ENCODE measurements around the gene RETSAT. TPM values are rescaled to one million over a fixed set of nuclear protein-coding genes. Genes with fewer than 3 reads are reported as not detected.

Gene RETSAT
- total RNA-seq, 1 donor from 2014 or later: 34.1 TPM

GRCh38 chr2:85308201-85308600 lies 46.1 kb downstream of the RETSAT start:
- Mint-ChIP-seq H3K9me3 (ENCODE audit: unreplicated experiment) (no peaks in the 10 kb centered on the region), H3K4me3 (ENCODE audit: unreplicated experiment) (no peak overlapping the region), H3K27me3 (ENCODE audit: unreplicated experiment) (no peaks in the 10 kb centered on the region), H3K4me1 (ENCODE audit: unreplicated experiment) (peaks cover 14% of the 10 kb centered on the region), H3K36me3 (ENCODE audit: unreplicated experiment) (peaks cover 36% of the 10 kb centered on the region), H3K27ac (ENCODE audit: unreplicated experiment) (no peak overlapping the region)
- TF ChIP-seq CTCF (IDR thresholded peaks at IDR 0.05): no peak
- DNase-seq (ENCODE audit: extremely low spot score, unreplicated experiment): no peak

GRCh38 chr2:85307527-85307897 lies 46.8 kb downstream of the RETSAT start:
- TF ChIP-seq CTCF (IDR thresholded peaks at IDR 0.05): no peak
- H3K9me3 Mint-ChIP-seq (ENCODE audit: unreplicated experiment): no peaks in the 10 kb centered on the region
- H3K27me3 Mint-ChIP-seq (ENCODE audit: unreplicated experiment): no peaks in the 10 kb centered on the region
- DNase-seq (ENCODE audit: extremely low spot score, unreplicated experiment): no peak
- peaks cover 38% of the 10 kb centered on the region for H3K36me3 Mint-ChIP-seq (ENCODE audit: unreplicated experiment)
- H3K4me1 Mint-ChIP-seq (ENCODE audit: unreplicated experiment): peaks cover 14% of the 10 kb centered on the region
- no peak overlapping the region for H3K27ac Mint-ChIP-seq (ENCODE audit: unreplicated experiment)
- H3K4me3 Mint-ChIP-seq (ENCODE audit: unreplicated experiment): no peak overlapping the region

GRCh38 chr2:85303780-85304531 lies 50.4 kb downstream of the RETSAT start:
- no peak for TF ChIP-seq CTCF (IDR thresholded peaks at IDR 0.05)
- DNase-seq (ENCODE audit: extremely low spot score, unreplicated experiment): no peak
- no peaks in the 10 kb centered on the region for H3K9me3 Mint-ChIP-seq (ENCODE audit: unreplicated experiment)
- peaks cover 6% of the 10 kb centered on the region for H3K4me1 Mint-ChIP-seq (ENCODE audit: unreplicated experiment)
- no peak overlapping the region for H3K27ac Mint-ChIP-seq (ENCODE audit: unreplicated experiment)
- no peak overlapping the region for H3K4me3 Mint-ChIP-seq (ENCODE audit: unreplicated experiment)
- peaks cover 27% of the 10 kb centered on the region for H3K36me3 Mint-ChIP-seq (ENCODE audit: unreplicated experiment)
- no peaks in the 10 kb centered on the region for H3K27me3 Mint-ChIP-seq (ENCODE audit: unreplicated experiment)

DNA sequence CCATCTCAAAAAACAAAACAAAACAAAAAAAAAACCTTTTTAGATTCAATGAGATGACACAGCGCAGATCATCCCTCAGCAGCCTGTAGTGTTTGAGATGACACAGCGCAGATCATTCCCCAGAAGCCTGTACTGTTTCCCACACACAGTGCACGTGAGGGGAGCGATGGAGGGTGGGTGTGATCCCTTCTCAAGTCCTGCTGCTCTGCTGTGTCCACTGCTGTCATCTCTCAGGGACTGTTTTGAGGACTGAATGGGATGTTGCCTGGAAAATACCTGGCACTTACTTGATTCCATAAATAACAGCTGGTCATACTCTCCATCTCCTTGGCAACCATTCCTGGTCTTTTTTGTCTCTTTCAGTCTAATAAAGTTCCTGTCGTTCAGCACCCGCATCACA lies 52.2 kb downstream of the RETSAT start:
- TF ChIP-seq CTCF (IDR thresholded peaks at IDR 0.05): no peak
- no peak overlapping the region for H3K4me3 Mint-ChIP-seq (ENCODE audit: unreplicated experiment)
- H3K36me3 Mint-ChIP-seq (ENCODE audit: unreplicated experiment): peaks cover 24% of the 10 kb centered on the region
- H3K4me1 Mint-ChIP-seq (ENCODE audit: unreplicated experiment): peaks cover 3% of the 10 kb centered on the region
- H3K9me3 Mint-ChIP-seq (ENCODE audit: unreplicated experiment): no peaks in the 10 kb centered on the region
- H3K27me3 Mint-ChIP-seq (ENCODE audit: unreplicated experiment): no peaks in the 10 kb centered on the region
- DNase-seq (ENCODE audit: extremely low spot score, unreplicated experiment): no peak
- H3K27ac Mint-ChIP-seq (ENCODE audit: unreplicated experiment): no peak overlapping the region

Other genes starting within 250 kb of the RETSAT start
- 31.8 and 32.4 TPM in 2 replicates for gene TCF7L1, start 221.1 kb downstream of the RETSAT start, total RNA-seq
- gene TGOLN2, start 26.5 kb downstream of the RETSAT start, total RNA-seq: 91.2 and 94.8 TPM in 2 replicates
- gene ELMOD3, start 241 bp upstream of the RETSAT start, total RNA-seq: 19.6 and 21.1 TPM in 2 replicates
- 32.2 and 32.8 TPM in 2 replicates for gene CAPG, start 55.8 kb upstream of the RETSAT start, total RNA-seq
- 0.51 and 1.6 TPM in 2 replicates for gene SH2D6, start 64.2 kb upstream of the RETSAT start, total RNA-seq
- 178 and 183 TPM in 2 replicates for gene MAT2A, start 184.6 kb upstream of the RETSAT start, total RNA-seq
- 58.2 and 59.6 TPM in 2 replicates for gene GGCX, start 207.0 kb upstream of the RETSAT start, total RNA-seq
- 3.1 and 3.8 TPM in 2 replicates for gene VAMP8, start 223.1 kb upstream of the RETSAT start, total RNA-seq
- gene VAMP5, start 229.9 kb upstream of the RETSAT start, total RNA-seq: not detected in 2 replicates
- 77.2 and 77.3 TPM in 2 replicates for gene RNF181, start 241.2 kb upstream of the RETSAT start, total RNA-seq
- gene TMEM150A, start 248.2 kb upstream of the RETSAT start, total RNA-seq: 18.2 and 20.8 TPM in 2 replicates

All from osteocyte (in vitro differentiated cells).